Renal cortex interstitium (tissue), 11 donors: ENCODE data around the gene NKX6-1. TPM values are rescaled to one million over a fixed set of nuclear protein-coding genes. Genes with fewer than 3 reads are reported as not detected.

Experiments used
- DNase-seq, 11 donors: peaks; one replicate each; pipeline ENCODE4 v3.0.0-alpha.2; 2013; ENCODE audit warnings: low read depth in 9 of 11, low spot score in 4 of 11; ENCODE audit errors: extremely low read depth in 1 of 11
- polyA plus RNA-seq, 3 donors: library from polyadenylated mRNA; unstranded; fragments of 120-200 nt; gene quantifications; one replicate each; pipeline ENCODE4 v1.2.1, GENCODE V29; 2013; ENCODE audit not compliant: insufficient read length in 3 of 3

The NKX6-1 gene
- polyA plus RNA-seq, 3 donors, result 0.13 TPM; not detected in 2

DNA sequence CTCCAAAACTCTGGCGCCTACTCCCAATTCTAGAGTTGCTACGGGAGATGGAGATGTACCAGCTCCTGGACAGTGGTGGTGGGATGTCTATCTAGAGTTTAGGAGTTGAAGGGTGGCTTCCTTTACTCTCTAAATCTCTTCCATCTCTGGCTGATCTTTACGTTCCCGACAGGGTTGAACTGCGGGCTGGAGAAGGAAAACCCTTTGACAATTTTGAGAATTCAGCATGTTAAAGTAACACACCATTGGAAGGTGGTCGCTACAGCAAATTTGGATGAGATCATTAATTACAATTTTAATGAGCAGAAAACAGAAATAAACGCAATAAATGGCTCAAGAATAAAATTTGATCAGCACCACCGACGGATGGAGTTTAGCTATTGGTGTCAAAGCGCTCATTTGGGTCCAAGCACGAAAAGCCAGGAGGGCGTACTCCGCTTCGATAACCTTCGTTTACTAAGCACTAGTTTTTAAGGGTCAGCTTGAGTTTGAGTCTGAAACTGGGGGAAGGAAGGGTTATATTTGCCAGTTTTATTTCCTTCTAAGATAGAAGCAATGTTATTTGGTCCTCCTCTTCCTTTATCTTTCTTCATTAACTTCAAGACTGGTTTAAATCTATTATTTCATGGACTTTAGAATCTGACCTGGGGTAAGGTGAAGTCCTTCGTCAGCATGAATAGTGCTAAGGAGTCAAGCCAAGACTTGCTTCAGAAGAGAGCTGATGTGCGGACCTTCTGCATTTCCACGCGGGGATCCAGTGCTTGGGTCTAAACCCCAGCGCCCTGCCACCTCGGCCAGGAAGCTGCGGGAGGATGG, 1.5 kb upstream of the NKX6-1 start:
- no peak for DNase-seq

DNA sequence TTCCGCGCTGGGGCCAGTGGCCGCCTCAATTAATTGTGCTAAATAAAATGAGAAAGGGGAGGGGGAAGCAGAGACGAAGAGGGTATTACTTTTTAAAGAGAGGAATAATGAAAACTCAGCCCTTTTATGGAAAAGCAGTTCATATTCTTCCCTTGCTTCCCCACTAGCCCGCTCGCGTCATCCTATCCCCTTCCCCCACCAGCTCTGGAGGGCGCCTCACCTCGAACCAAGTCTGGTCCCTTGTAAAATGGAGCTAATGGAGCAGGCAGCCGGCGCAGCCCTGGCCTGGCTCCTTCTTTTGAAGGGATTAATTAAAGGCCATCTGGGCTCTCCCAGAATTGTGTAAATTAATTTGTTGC, 511 bp upstream of the NKX6-1 start:
- no peak for DNase-seq

DNA sequence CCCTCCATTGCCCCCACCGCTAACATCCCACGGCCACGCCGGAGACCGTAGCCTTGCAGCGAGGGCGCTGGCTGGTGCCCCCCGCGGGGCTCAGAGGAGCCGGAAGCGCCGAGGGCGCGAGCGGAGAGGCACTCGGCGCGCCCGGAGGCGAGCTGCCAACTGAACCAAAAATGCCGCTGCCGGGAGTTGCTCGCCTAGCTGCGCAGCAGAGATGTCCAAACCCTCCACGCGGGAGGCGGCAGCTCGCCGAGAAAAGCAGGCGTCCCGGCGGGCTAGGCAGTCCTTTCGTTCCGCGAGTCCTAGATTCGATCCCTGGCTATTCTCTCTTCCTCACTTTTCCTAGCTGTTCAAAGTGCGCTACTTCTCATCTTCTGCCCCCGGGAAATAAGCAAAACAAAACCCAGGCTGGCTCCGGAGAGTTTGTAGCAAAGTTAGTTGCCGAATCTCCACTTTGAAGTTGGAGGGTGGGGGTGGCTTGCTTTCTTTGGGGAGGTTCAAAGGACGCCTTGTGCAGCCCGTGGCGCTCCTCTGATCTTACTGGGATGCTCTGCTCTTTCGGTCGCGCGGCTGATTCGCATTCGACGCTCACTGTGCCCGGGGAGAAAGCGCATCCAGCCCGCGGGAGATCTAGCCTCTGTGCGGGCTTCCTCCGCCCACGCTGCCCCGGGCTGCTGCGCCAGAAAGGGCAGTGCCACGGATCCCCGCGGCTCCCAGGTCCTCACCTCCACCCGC, 723 bp downstream of the NKX6-1 start:
- no peak for DNase-seq

DNA sequence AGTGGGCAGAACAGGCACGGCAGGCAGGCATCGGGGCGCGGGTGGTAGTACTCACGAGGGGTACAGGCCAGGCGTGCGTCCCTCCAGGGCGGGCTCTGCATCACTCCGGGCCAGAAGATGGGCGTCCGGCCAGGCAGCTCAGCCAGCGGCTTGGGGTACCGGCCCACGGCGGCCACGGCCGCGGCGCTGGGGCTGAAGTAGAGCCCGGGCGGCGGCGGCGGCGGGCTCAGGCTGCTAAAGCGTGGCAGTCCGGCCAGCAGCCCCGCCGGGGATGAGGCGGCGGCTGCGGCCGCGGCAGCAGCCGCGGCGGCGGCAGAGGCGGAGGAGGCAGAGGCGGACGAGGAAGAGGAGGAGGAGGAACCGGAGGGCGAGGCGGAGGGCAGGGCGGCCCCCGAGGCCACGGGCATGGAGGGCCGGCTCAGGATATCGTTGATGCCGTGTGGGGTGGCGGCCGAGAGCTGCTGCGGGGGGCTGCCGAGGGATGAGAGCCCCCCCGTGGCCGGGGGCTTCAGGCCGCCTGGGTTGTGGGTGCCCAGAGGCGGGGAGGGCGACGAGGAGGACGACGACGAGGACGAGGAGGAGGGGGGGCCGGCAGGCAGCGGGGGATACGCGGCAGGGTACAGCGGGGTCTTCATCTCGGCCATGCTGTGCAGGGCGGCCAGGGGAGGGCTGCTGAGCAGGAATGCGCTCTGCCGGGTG, 1.4 kb downstream of the NKX6-1 start:
- DNase-seq, result no peak

DNA sequence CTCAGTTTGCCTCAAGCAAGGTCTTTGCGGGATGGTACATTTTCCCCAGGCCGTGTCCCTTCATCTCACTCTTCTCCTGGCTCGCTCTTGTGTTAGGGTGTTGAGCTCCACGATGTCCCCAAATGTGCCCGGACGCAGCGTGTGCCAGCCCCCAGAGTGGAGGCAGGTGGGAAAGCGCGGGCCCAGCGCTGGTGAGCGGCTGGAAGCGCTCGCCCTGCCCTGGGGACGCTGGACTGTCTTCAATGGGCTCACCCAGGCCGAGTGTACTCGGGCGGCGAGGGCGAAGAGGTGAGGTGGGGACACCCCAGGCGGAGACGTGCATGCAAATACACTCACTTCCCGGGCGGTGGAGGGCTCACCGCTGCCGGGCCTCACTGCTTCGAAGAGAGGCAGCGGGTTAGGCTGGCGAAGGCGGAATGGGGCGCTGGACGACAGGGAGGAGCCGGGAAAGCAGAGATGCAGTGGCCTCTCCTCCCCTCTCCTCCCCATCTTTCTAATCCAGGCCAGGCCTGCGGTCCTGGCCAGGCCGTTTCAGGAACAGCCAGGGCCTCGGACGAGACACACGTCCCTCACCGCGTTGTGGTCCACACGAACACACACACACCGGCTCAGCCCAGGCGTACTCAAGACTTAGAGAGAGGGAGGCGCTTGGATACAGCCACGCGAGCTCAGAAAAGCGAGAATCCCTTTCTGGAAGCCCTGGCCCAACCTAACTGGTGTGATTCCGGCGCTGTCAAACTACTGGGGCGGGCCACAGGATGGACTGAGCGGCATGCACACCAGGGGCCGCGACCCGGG, 2.2 kb downstream of the NKX6-1 start:
- DNase-seq, result no peak

DNA sequence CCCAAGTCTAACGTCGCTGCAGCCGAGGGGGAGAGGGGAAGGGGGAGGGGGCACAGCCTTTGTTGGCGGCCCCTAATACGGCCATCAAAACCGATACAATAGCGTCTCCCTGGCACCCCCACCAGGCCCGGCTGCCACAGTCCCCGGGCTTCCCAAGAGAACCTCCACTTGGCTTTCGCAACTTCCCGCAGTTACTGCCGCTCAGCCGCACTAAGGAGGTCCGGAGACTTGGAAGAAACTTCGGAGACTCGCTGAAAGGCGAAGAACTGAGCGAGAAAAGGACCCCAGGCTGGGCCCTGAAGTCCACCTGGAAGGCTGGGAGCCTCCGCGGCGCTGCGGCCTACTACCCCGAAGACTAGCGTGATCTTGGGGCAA, 2.8 kb downstream of the NKX6-1 start:
- DNase-seq, result no peak

DNA sequence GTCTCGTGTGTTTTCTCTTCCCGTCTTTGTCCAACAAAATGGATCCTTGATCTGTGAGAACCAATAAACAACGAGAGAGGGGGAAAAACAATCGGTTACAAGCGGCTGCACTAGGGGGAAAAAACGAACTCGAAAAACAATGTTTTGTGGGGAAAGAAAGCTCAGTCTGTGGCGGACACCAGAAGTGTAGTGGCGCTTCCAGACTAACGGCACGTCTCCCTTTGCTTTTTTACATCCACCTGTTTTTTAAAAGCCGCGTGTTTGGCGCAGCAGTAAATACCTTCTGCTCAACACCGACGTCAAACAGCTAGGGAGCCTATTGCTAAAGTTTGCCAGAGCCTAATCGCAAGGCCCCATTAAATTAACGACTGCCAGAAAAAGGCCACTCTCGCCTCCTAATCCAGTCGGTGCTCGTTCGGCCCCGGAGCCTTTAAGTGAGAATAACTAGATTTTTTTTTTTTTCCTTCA, 3.3 kb downstream of the NKX6-1 start:
- no peak for DNase-seq

DNA sequence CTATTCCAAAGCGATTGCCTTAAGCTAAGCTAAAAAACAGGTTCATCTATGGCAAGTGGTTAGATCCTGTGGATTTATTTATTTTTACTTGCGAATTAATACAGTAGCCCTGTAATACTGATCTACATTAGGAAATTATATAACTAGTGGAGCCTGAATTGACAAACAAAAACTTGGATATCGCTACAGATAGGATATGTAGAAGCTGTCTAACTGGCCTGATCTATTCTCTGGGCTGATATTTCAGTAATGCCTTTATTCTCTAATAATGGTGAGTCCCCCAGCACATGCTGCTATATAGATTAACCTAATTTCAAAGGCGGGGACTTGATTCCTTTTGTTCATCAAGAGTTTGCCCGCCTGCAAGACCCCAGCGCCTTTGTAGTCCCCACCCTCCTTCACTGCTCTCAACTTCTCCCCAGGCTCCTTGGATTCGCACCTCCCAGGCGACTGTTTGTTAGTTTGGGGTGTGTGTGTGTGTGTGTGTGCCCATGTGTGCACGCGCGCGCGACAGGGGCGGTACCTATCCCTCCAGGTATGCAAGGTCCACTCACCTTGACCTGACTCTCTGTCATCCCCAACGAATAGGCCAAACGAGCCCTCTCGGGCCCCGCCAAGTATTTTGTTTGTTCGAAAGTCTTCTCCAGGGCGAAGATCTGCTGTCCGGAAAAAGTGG, 3.8 kb downstream of the NKX6-1 start:
- no peak for DNase-seq

DNA sequence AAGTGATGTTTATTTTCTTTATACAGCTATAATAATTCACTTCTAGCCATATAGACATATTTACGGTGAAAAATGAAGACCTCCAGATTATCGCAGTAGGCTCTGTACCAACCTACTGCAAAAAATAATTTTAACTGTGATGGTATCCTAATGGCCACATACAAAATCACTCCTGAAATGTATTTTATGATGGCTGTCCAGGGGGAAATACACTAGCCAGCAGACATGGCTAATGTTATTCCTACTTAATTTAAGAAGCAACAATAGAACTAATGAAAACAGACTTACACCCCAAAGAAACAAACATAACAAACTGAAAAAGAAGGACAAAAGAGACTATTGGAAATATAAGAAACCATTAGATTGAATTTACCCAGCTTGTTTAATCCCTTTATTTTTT, 4.6 kb downstream of the NKX6-1 start:
- DNase-seq, result no peak

DNA sequence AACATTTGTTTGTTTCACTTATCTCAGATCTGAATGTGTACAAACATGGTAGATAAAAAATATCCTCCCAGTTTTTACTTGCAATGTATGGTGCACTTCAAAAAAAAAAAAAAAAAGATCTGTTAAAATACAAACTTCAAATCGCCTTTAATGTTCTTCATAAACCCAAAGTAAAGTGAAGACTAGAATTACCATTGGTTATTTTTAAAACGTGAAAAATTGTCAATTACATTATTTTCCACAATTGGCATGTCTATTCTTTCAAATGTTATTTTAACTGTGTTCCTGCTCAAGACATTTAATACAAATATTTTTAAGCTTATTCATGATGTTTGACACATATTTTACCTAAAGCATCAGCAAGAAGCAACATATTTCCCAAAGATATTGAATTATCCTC, 5.0 kb downstream of the NKX6-1 start:
- no peak for DNase-seq

DNA sequence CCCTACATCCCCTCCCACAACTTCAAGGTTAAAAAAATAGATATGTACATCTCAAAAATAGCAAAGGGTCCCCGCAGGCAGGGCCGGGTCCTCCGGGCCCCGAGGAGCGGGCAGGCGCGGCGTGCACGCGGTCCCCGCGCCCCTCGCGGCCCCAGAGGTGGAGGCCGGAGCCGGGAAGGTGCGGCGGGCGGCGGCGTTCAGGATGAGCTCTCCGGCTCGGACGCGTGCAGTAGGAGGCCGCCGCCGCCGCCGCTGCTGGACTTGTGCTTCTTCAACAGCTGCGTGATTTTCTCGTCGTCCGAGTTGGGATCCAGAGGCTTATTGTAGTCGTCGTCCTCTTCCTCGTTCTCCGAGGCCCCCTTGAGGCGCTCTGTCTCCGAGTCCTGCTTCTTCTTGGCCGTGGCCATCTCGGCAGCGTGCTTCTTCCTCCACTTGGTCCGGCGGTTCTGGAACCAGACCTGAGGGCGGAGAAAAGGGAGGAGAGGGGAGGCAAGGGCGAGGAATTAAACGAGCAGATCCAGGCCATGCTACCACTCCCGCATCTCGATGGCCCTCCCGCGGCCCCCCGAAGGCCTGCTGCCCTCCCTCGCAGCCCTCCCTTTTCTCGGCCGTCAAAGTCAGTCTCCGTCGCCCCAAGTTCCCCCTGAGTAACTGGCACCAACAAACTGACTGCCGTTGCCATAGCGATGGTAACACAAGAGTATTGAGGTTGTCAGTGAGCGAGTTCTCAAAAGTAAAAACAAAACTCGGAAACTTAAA, 5.8 kb downstream of the NKX6-1 start:
- DNase-seq, result peak in 5 of 11 donors; percentile 55 to 73 (median 67)

DNA sequence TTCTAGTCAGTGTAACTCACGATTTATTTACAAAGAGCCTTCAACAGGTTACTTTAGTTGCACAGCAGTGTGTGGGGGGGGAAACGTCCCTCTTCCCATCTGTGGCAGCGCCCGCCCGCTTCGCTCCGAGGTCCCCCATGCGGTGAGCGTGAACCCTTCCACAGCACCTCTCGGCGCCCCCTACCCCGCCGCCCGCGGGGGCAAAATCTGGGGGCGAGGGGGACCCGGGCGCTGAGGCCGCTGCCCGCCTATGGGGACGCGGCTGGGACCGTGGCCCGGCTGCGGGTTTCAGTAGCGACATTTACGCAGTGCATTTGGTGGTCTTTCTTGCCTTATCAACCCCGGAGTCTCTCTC, 6.4 kb downstream of the NKX6-1 start:
- DNase-seq, result no peak

DNA sequence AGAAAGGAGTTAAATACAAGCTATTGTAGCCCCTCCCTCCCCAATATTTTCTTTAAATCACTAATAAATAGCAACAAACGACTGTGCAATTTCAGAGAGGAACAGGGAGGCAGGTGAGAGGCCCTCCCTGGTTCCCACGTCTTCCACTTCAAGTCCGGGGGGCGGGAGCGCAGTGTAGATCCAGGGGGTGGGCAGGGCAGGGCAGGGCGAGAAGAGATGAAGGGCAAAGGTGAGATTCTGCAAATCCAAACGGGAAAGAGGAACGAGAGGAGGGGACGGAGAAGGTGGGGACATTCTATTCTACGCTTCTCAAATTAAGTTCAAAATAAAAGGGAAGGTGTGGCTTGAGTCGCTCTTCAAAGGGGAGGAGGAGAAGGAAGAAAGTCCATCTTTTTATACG, 6.8 kb downstream of the NKX6-1 start:
- DNase-seq, result no peak

DNA sequence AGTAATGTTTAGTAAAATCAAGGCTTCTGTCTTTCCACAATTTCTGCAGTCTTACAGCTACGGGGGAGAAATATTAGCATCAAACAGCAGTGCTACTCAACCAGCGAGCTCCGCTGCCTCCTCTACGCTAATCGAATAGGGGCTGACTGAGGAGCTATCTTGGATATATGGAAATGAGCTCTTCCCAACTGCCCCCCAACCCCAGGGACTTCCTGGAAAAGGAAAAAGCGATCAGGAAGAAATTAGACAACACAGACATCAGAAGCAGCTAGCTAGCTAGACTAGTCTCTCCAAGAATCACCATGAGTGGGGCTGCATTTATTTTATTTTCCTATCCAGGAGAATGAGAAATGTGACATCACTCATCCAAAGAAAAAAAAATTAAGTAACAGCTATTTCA, 7.6 kb downstream of the NKX6-1 start:
- DNase-seq, result no peak

DNA sequence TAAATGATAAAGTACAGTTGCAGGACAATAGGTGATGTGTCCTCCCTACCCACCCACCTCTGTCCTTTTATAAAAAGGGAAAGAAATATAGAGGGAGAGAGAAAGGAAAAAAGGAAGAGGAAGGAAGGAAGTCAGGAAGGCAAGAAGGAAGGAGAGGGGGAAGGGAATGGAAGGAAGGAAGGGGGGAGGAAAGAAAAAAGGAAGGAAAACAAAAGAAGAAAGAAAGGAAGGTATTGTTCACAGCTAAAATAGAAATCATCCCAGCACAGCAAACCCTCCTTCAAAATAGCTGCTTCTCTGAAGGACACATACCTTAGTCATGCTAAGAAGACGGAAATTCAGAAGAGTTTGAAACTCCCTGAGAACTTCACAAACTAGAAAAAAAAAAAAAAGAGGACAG, 8.4 kb downstream of the NKX6-1 start:
- no peak for DNase-seq

DNA sequence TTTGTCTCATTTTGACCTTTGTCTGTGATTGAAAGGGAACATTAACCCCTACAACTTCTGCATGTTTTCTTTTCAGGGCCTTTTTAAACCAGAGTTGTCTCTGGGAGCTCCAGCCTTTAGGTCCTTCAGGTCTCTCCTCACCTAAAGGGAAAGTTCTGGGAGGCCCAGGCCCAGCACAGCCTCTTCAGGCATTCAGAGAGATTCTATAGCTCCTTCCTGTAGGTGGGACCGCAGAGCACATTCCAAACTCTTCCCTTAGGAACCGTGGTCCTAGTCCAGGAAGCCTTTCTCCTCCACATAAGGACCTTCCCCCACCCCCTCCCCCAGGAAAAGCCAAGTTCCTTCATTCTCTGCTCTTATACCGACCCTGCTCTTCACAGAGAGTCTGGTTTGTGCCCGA, 14.9 kb downstream of the NKX6-1 start:
- no peak for DNase-seq

DNA sequence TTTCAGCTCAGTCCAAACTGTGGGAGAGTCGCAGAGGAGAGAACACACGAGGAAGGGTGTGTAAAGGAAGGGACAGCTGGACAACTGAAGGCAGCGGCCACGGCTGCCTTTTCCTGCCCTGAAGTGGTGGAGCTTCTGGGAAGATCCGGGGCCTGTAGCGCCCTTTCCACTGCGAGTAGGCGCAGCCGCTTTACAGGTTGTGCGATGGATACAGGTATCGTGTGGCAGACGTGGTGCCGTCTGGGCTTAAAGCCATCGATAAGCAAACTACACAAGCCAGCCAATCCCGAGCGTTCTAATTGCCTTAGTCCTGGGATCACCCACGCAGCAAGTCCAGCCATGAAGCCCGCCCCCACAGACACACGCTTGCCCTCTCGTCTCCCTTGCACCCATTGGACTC, 15.4 kb downstream of the NKX6-1 start:
- no peak for DNase-seq
